Right cardiac atrium (tissue), 5 donors: Measurements from ENCODE around the gene COPRS. TPM values are rescaled to one million over a fixed set of nuclear protein-coding genes. Genes with fewer than 3 reads are reported as not detected.

Source experiments
- ATAC-seq, 2 donors: fragments of 200-7000 bp; cut with Tn5 transposase; one replicate each; pipeline versions ENCODE4 v1.8.0 to v1.9.1; 2020; ENCODE audit warnings: moderate library complexity in 2 of 2, mild to moderate bottlenecking in 1 of 2
- DNase-seq, 3 donors: peaks; one replicate each; pipeline ENCODE4 v3.0.0-alpha.2; 2020
- H3K27ac ChIP-seq: one replicate; pipeline ENCODE4 v1.5.1; 2013; ENCODE audit warnings: mild to moderate bottlenecking, low read length, control low read depth, moderate library complexity
- H3K27me3 ChIP-seq: one replicate; pipeline ENCODE4 v1.6.1; 2013; ENCODE audit not compliant: control insufficient read depth, insufficient read depth
- H3K4me1 ChIP-seq: one replicate; pipeline ENCODE4 v1.6.1; 2013; ENCODE audit warnings: low read length; ENCODE audit not compliant: control insufficient read depth, insufficient read depth
- H3K4me3 ChIP-seq: one replicate; pipeline ENCODE4 v1.5.1; 2013; ENCODE audit warnings: low read length, control low read depth
- H3K9me3 ChIP-seq: one replicate; pipeline ENCODE4 v1.6.1; 2013; ENCODE audit warnings: low read length; ENCODE audit not compliant: control insufficient read depth
- WGBS: extraction: QIAGEN DNeasy Blood & Tissue Kit; methylation state at CpG from one replicate; pipeline ENCODE4 v1.1.7; 2013; 5-methylcytosine and 5-hydroxymethylcytosine counted together
- intact Hi-C, 4 donors: fragments of 100-400 bp; cut with DNase I; formaldehyde crosslinking; loops; one replicate each; pipeline versions ENCODE4 v1.11.0 to v1.14.0; 2022 to 2023
- long read RNA-seq, 4 donors: library from polyadenylated mRNA; unstranded; transcript quantifications; one replicate each; pipeline ENCODE4 v2.0.0, GENCODE V29; 2020 to 2021
- polyA plus RNA-seq: library from polyadenylated mRNA; stranded (reverse); fragments of 200-250 nt; gene quantifications from one replicate; pipeline ENCODE4 v1.2.3, GENCODE V29; 2013
- total RNA-seq, 4 donors: library from RNA; stranded (reverse); fragmentation: NEBNext Ultra II Directional; extraction: Animal tissue kit (Norgen Biotek cat#: 25700); gene quantifications; one replicate each; pipeline ENCODE4 v1.2.1, GENCODE V29; 2021
- donor health status: healthy with polysubstance abuse.
- donor health status: DM: no; HTN: yes; CAD: no.
- donor health status: DM: no; HTN: no; CAD: no.
- donor health status: DM: no; HTN: yes; CAD: no; lungs with severe emphysema.
- donor health status: DM: yes; HTN: yes; CAD: no.

Gene COPRS, protein sequence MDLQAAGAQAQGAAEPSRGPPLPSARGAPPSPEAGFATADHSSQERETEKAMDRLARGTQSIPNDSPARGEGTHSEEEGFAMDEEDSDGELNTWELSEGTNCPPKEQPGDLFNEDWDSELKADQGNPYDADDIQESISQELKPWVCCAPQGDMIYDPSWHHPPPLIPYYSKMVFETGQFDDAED
- total RNA-seq (10 to 100 TPM; 42.9 to 56.1 (median 46.0) TPM), polyA plus RNA-seq (57.9 TPM)
- long read RNA-seq, donor 1, transcript COPRS-201 (4 exons, 968 nt) = major isoform, 41 of 45 reads
- long read RNA-seq, donor 1, partial matches to known transcripts = 3 of 45 reads
- long read RNA-seq, donor 1, other reads (novel, unspliced or antisense) = 0 of 45 reads
- long read RNA-seq, donor 2, transcript COPRS-201 (4 exons, 968 nt) = major isoform, 33 of 38 reads
- long read RNA-seq, donor 2, partial matches to known transcripts = 2 of 38 reads
- long read RNA-seq, donor 2, other reads (novel, unspliced or antisense) = 1 of 38 reads
- long read RNA-seq, donor 3, partial matches to known transcripts = 2 of 2 reads
- long read RNA-seq, donor 3, other reads (novel, unspliced or antisense) = 0 of 2 reads
- long read RNA-seq, donor 4, transcript COPRS-201 (4 exons, 968 nt) = major isoform, 28 of 29 reads
- long read RNA-seq, donor 4, partial matches to known transcripts = 0 of 29 reads
- long read RNA-seq, donor 4, other reads (novel, unspliced or antisense) = 1 of 29 reads

DNA sequence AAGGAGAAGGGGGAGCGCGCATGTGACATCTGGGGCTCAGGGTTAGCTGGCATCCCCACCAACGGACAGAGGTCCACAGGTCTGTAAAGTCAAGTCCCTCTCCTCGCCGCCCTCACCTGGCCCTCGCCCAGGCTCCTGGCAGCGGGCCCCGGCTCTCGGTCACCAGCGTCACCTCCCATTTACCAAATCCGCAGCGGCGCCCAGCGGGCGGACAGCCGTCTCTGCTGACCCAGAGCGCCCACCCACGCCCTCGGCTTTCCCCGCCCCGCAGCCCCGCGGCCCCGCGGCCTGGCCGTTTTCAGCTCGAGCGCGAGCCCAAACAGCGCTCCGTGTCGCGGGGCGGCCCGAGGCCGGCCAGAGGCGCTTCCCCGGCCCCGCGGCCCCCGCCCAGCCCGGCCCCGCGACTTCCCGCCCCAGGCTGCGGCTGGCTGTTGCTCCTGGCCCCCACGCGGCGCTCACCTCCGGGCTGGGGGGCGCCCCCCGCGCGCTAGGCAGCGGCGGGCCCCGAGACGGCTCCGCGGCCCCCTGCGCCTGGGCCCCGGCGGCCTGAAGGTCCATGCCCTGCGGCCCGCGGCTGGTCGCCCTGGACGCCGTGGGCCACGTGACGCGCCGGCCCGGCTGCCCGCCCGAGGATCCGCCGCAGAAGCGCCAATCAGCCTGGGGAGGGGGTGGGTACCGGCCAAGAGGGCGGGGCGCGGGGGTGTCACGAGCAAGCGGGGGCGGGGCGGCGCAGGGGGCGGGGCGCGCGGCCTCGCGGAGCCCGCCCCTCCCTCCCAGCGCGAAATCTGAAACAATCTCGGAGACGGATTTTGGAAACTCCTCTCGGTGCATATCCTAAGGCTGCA is at the start of gene COPRS:
TSS of gene COPRS (minus strand) at position 603 of the 845 bp plus-strand sequence. CDS start at position 558, 45 bp downstream.
- peak; percentile 91 to 97 (median 96) for DNase-seq
- intact Hi-C loops = loop anchor here in 1 of 4 donors (2.0 kb wide), 1 partner anchor 42 kb away; the partner anchor contains the start of gene UTP6
- peak; percentile 92 to 94 for ATAC-seq

DNA sequence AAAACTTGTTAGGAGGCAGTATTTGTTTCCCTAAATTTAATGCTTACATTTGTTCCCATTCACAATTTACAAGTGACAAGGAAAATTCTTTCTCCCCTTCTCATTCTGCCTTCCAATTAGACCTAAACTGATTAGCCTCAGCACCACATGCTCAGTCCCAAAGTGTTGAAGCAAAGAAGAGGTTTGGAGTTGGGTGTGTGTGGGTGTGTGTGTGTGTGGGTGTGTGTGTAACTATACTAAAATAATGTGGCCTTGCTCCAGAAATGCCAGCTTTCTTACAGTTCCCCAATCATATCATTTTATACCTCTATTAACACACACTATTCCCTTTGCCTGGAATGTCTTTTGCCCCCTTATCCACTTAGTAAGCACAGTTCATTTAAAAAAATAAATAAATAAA is 49.3 kb upstream of the COPRS start:
- no peaks in the 10 kb centered on the region for H3K4me1 ChIP-seq
- H3K27me3 ChIP-seq = no peaks in the 10 kb centered on the region
- no peak overlapping the region for H3K27ac ChIP-seq
- no peak for ATAC-seq
- no peak for DNase-seq
- intact Hi-C loops = no loop called here
- H3K9me3 ChIP-seq = no peaks in the 10 kb centered on the region
- no peak overlapping the region for H3K4me3 ChIP-seq

More for the DNA sequence above, at the start of gene COPRS:
- H3K4me1 ChIP-seq = peaks cover 6% of the 10 kb centered on the region
- H3K27me3 ChIP-seq = no peaks in the 10 kb centered on the region
- no peaks in the 10 kb centered on the region for H3K9me3 ChIP-seq
- peak within 1 kb of the TSS; percentile 53 for H3K27ac ChIP-seq
- H3K4me3 ChIP-seq = peak within 1 kb of the TSS; percentile 90
- under 1% methylated on average over 100 of the region's 100 CpGs for WGBS

DNA sequence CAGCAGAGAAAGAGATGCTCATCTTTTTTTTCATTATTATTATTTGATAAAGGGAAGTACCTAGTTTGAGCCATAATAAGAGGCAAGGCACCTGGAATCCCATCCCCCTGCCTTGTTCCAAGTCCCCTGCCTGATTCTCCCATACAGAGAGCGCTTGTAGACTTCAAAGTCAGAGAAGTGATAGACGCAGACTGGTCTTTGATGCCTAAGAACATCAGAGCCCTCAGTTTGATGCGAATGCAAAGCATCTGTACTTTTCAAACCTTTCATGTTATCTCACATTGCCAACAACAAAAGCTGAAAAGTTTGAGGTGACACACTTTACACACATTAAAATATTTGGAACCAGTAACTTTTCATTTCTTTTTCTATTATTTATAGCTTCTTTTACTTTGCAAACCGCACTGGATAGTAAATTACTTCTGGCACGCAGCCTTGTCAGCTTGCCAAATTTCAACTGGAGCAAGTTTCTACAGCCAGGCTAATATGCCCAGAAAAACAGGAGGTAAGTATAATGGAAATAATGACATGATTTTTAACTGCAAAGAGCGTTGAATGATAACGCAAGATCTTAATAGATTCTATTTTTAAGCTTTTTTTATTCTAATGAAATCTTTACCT is 48.4 kb upstream of the COPRS start:
- intact Hi-C loops = no loop called here

DNA sequence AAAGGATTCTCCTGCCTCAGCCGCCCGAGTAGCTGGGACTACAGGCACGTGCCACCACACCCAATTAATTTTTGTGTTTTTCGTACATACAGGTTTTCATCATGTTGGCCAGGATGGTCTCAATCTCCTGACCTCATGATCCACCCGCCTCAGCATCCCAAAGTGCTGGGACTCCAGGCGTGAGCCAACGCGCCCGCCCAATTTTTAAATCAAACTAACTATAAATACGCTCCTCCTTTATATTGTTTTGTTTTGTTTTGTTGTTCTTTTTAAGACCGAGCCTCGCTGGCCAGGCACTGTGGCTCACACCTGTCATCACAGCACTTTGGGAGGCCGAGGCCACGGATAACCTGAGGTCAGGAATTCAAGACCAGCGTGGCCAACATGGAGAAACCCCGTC is 44.4 kb upstream of the COPRS start:
- Histone ChIP-seq H3K27ac (no peak overlapping the region), H3K4me3 (no peak overlapping the region), H3K4me1 (no peaks in the 10 kb centered on the region), H3K9me3 (no peaks in the 10 kb centered on the region), H3K27me3 (no peaks in the 10 kb centered on the region)
- intact Hi-C loops = no loop called here
- 95% methylated on average over 16 of the region's 16 CpGs for WGBS
- DNase-seq = no peak
- no peak for ATAC-seq

More for the DNA sequence above, 48.4 kb upstream of the COPRS start:
- no peaks in the 10 kb centered on the region for H3K4me1 ChIP-seq
- no peaks in the 10 kb centered on the region for H3K27me3 ChIP-seq
- 12% methylated on average over 7 of the region's 7 CpGs for WGBS
- ATAC-seq (no peak), DNase-seq (peak in 2 of 3 donors; percentile 55 to 70)
- no peaks in the 10 kb centered on the region for H3K9me3 ChIP-seq
- H3K27ac ChIP-seq = no peak overlapping the region
- H3K4me3 ChIP-seq = no peak overlapping the region

DNA sequence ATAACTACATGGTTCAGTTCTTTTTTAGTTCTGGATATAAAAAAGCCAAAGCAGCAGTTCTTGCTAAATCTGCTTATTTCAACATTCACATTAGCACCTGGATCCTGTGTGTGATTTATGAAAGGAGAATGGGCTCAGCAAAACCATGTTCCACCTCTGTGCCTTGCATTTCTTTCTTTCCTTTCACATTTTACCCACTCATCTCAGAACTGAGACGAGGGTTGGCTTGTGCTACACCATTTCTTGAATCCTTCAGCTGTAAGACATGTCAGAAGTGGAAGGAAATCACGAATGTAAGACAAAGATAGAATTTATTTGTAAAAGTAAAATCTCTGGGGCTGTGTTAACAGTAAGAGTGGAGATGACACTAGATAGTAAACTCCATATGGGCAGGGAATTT is 43.6 kb upstream of the COPRS start:
- WGBS = 70% methylated on average over 2 of the region's 2 CpGs
- intact Hi-C loops = no loop called here
- ATAC-seq (no peak), DNase-seq (no peak)
- Histone ChIP-seq H3K4me1 (no peaks in the 10 kb centered on the region), H3K27ac (no peak overlapping the region), H3K27me3 (no peaks in the 10 kb centered on the region), H3K4me3 (no peak overlapping the region), H3K9me3 (no peaks in the 10 kb centered on the region)

DNA sequence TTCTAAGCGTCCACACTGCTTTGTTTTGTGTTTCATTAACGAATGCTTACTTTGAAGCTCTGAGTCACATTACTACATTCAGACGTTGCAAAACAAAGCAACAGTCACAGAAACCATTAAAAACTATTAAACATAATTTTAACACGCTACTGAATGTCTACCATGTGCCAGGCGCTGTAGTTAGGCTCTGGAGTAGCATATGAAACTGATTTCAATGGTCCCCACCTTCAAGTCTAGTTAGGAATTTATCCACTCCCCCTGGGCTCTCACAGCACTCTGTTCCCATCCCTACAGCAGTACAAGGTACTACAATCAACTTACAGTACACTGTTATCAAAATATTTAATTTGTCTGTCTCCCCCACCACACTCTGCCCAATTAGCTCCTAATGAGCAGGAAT is 41.8 kb upstream of the COPRS start:
- Histone ChIP-seq H3K9me3 (no peaks in the 10 kb centered on the region), H3K27me3 (no peaks in the 10 kb centered on the region), H3K4me1 (no peaks in the 10 kb centered on the region), H3K4me3 (peak overlapping the region; percentile 84), H3K27ac (no peak overlapping the region)
- intact Hi-C loops = loop anchor here in 1 of 4 donors (2.0 kb wide), 1 partner anchor 42 kb away; the partner anchor contains the start of gene COPRS
- 14% methylated on average over 5 of the region's 5 CpGs for WGBS
- peak in 1 of 2 donors; percentile 6 for ATAC-seq
- DNase-seq = no peak

DNA sequence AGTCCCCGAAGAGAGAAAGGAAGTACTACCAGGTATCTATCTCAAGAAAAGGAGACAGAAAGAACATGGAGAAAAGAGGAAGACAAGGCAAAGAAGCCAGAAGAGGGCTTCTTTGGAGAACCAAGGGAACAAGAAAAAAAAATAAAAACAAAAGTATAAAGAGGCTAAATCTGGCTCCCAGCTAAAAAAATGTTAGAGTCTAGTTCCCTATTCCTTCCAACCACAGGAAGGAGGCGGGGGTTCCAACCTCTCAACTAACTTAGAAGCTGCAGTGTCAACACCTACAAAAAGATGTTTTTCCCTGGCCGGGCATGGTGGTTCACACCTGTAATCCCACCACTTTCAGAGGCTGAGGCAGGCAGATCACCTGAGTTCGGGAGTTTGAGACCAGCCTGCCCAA is 29.1 kb upstream of the COPRS start:
- Histone ChIP-seq H3K27me3 (no peaks in the 10 kb centered on the region), H3K4me3 (no peak overlapping the region), H3K9me3 (no peaks in the 10 kb centered on the region), H3K4me1 (no peaks in the 10 kb centered on the region), H3K27ac (no peak overlapping the region)
- intact Hi-C loops = no loop called here
- 84% methylated on average over 4 of the region's 4 CpGs for WGBS
- ATAC-seq (no peak), DNase-seq (no peak)

DNA sequence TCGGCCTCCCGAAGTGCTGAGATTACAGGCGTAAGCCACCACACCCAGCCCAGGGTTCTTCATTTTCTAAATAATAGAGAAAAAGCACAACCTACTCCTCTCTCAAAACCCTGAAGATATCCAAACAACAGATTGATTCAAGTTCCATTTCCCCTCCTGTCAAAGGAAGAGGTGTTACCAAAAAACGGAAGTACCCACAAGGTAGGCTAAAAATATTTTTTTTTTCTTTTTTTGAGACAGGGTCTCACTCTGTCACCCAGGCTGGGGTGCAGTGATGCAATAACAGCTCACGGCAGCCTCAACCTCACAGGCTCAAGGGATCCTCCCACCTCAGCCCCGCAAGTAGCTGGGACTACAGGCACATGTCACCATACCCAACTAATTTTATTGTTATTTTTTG is 23.5 kb upstream of the COPRS start:
- intact Hi-C loops = no loop called here

DNA sequence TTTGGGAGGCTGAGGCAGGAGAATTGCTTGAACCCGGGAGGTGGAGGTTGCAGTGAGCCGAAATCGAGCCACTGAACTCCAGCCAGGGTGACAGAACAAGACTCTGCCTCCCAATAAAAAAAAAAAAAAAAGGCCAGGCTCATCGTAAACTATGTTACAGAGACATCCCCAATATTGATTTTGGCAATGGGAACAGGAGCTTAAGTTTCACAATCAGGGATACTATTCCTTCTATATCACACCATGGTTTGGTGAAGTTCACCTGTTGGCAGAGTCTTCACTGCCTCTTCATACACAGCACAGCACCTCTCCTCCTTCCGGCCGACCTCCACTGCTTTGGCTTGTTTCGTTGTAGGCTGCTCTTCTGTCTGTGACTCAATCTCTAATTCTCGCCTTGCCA is 21.3 kb upstream of the COPRS start:
- Histone ChIP-seq H3K4me3 (no peak overlapping the region), H3K27me3 (no peaks in the 10 kb centered on the region), H3K9me3 (no peaks in the 10 kb centered on the region), H3K27ac (no peak overlapping the region), H3K4me1 (no peaks in the 10 kb centered on the region)
- 95% methylated on average over 8 of the region's 8 CpGs for WGBS
- intact Hi-C loops = no loop called here
- no peak for DNase-seq
- ATAC-seq = no peak

More for the DNA sequence above, 23.5 kb upstream of the COPRS start:
- no peak for DNase-seq
- Histone ChIP-seq H3K4me1 (no peaks in the 10 kb centered on the region), H3K9me3 (no peaks in the 10 kb centered on the region), H3K4me3 (no peak overlapping the region), H3K27ac (no peak overlapping the region), H3K27me3 (no peaks in the 10 kb centered on the region)
- ATAC-seq = no peak
- WGBS = 82% methylated on average over 6 of the region's 6 CpGs

DNA sequence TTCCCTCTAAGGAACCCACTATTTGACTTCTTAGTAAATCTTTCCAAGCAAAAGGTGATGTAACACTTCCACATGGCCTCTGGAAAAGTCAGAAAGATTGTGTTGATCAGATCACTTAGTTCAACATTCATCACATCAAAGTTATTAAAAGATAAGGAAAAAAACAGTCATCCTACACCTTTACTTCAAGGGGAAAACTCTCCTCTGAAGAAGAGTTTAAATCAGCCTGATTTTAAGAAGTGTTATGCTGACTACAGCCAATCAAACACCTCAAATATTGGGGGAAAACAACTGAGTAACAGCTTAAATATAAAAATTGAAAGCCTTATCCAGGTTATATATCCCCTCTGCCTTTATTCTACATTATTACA is 19.6 kb upstream of the COPRS start:
- H3K9me3 ChIP-seq = no peaks in the 10 kb centered on the region
- DNase-seq (no peak), ATAC-seq (no peak)
- H3K4me3 ChIP-seq = no peak overlapping the region
- no peaks in the 10 kb centered on the region for H3K4me1 ChIP-seq
- intact Hi-C loops = no loop called here
- H3K27ac ChIP-seq = no peak overlapping the region
- H3K27me3 ChIP-seq = no peaks in the 10 kb centered on the region
